Measurements from ENCODE around the gene KIAA1755.
A peak's percentile ranks its signal among the peaks of the same experiment; 100 is the strongest.

KIAA1755 gene

GRCh38 chr20:38184101-38184500, 76.4 kb downstream of the KIAA1755 start:
- no peak for DNase-seq (ENCODE audit: low spot score)
- TF ChIP-seq CTCF (IDR thresholded peaks at IDR 0.05; ENCODE audit: extremely low read depth, missing control alignments) = no peak

GRCh38 chr20:38181971-38182370, 78.6 kb downstream of the KIAA1755 start:
- DNase-seq (ENCODE audit: low spot score) = no peak
- no peak for TF ChIP-seq CTCF (IDR thresholded peaks at IDR 0.05; ENCODE audit: extremely low read depth, missing control alignments)

GRCh38 chr20:38181207-38181801, 79.2 kb downstream of the KIAA1755 start:
- peak; percentile 48 for DNase-seq (ENCODE audit: low spot score)
- TF ChIP-seq CTCF (IDR thresholded peaks at IDR 0.05; ENCODE audit: extremely low read depth, missing control alignments) = no peak

- DNase-seq (ENCODE audit: low spot score) = no peak
- no peak for TF ChIP-seq CTCF (IDR thresholded peaks at IDR 0.05; ENCODE audit: extremely low read depth, missing control alignments)
Measured at GRCh38 chr20:38180781-38181180, 79.8 kb downstream of the KIAA1755 start.

GRCh38 chr20:38179846-38180245, 80.7 kb downstream of the KIAA1755 start:
- no peak for TF ChIP-seq CTCF (IDR thresholded peaks at IDR 0.05; ENCODE audit: extremely low read depth, missing control alignments)
- DNase-seq (ENCODE audit: low spot score) = no peak

GRCh38 chr20:38178581-38178980, 82.0 kb downstream of the KIAA1755 start:
- DNase-seq (ENCODE audit: low spot score) = no peak
- TF ChIP-seq CTCF (IDR thresholded peaks at IDR 0.05; ENCODE audit: extremely low read depth, missing control alignments) = no peak

- TF ChIP-seq CTCF (IDR thresholded peaks at IDR 0.05; ENCODE audit: extremely low read depth, missing control alignments) = no peak
- DNase-seq (ENCODE audit: low spot score) = no peak
Measured at GRCh38 chr20:38178065-38178491, 82.5 kb downstream of the KIAA1755 start.
